Fibroblast of pulmonary artery (primary cell): ENCODE data around the gene IGF2R.

Source experiments
- DNase-seq: peaks from one replicate; pipeline ENCODE4 v3.0.0-alpha.2; 2010; ENCODE audit warnings: low read depth
- H3K4me3 ChIP-seq: replicated peaks from 2 replicates; pipeline ENCODE4 v1.5.1; 2011; ENCODE audit warnings: low read depth, mild to moderate bottlenecking, control low read depth, low read length, moderate library complexity
- CTCF ChIP-seq: IDR thresholded peaks from 2 replicates; pipeline ENCODE4 v1.5.1; 2011; ENCODE audit warnings: mild to moderate bottlenecking, control low read depth, low read length, inconsistent platforms; ENCODE audit errors: missing control alignments

Gene IGF2R

GRCh38 chr6:160031871-160032270 is 63.0 kb downstream of the IGF2R start:
- TF ChIP-seq CTCF = no peak
- H3K4me3 ChIP-seq = no peak overlapping the region
- no peak for DNase-seq

DNA sequence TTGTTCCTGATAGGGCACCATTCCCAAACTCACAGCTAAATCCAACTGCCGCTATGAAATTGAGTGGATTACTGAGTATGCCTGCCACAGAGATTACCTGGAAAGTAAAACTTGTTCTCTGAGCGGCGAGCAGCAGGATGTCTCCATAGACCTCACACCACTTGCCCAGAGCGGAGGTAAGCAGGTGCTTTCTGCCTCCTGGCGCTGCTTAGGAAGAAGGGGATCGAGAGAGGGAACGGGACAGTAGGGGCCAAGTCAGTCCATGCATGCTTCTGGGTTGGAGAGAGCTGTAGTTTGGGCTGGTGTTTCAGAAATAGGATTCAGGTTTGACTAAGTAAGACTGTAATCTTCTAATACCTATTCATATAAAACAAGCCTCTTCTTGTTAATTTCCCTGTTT is 63.7 kb downstream of the IGF2R start:
- no peak for DNase-seq
- no peak overlapping the region for H3K4me3 ChIP-seq
- TF ChIP-seq CTCF = no peak

DNA sequence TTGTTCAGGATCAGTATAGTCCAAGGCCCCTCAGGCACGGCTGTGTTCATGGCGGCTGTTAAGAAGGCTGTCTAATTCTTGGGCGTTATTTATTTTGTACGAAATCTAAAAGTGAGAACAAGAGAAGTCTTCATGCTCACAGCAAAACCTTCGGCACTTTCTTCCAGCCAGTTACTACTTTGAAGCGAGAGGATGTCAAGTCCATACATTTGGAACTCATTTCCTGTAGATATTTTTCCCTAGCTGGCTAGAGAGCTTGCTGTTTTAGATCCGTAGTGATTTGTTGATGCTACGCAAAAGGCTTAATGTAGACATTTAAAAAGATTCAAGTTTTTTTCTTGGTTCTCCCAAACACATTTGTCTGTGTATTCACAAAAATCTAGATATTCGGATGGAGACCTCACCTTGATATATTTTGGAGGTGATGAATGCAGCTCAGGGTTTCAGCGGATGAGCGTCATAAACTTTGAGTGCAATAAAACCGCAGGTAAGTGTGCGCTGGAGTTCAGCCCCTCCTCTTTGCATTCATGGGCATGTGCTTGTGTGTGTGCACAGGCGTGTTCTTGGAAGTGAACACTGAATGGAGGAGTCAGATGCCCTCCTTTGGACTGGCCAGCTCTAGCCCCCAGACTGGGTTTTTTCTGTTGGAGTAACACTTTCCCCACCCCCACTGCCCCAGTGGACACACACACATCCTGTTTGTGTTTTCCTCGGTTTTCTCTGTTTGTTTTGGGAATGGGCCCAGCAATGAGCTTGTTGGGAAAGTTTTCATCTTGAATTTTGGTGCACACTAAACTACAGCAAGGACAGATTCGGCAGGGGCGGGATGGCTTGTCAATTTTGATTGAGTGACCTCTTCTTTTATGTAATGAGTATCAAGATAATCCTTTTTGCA is 65.4 kb downstream of the IGF2R start:
- no peak overlapping the region for H3K4me3 ChIP-seq
- no peak for DNase-seq
- TF ChIP-seq CTCF = no peak

GRCh38 chr6:160035241-160035640 is 66.4 kb downstream of the IGF2R start:
- H3K4me3 ChIP-seq = no peak overlapping the region
- no peak for TF ChIP-seq CTCF
- no peak for DNase-seq

GRCh38 chr6:160035693-160036330 is 66.9 kb downstream of the IGF2R start:
- H3K4me3 ChIP-seq = no peak overlapping the region
- DNase-seq = no peak
- TF ChIP-seq CTCF = no peak

- no peak overlapping the region for H3K4me3 ChIP-seq
- no peak for DNase-seq
- no peak for TF ChIP-seq CTCF
Observed at GRCh38 chr6:160036331-160036695, 67.4 kb downstream of the IGF2R start.
